ENCODE measurements around the gene PLXDC2. TPM values are rescaled to one million over a fixed set of nuclear protein-coding genes. Genes with fewer than 3 reads are reported as not detected.

The PLXDC2 gene
- total and polyA plus RNA-seq, 10 of the 15 experiments (the other 5 are each of a cell fraction or from before 2014, with no cell fraction given): 0.05 to 1.8 (median 0.14) TPM; not detected in 2

DNA sequence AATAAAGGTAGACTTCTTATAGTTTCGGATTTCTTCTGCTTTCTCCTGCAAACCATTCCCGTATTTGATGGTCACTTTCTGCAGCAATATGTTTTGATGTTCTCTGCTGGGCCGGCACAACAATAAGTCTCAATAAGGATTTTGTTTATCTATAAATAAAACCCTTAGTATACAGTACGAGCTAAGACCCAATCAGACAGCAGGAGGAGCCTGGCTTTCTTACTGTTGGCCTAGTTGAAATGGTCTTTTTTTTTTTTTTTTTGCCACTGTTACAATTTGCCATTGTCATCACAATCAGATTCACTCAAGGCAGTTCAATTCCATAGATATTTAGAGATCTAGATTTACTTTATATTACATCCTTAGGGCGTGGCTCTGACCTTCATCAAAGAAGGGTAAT lies 76.4 kb downstream of the PLXDC2 start (continued):
- TF ChIP-seq, protein P1, sequence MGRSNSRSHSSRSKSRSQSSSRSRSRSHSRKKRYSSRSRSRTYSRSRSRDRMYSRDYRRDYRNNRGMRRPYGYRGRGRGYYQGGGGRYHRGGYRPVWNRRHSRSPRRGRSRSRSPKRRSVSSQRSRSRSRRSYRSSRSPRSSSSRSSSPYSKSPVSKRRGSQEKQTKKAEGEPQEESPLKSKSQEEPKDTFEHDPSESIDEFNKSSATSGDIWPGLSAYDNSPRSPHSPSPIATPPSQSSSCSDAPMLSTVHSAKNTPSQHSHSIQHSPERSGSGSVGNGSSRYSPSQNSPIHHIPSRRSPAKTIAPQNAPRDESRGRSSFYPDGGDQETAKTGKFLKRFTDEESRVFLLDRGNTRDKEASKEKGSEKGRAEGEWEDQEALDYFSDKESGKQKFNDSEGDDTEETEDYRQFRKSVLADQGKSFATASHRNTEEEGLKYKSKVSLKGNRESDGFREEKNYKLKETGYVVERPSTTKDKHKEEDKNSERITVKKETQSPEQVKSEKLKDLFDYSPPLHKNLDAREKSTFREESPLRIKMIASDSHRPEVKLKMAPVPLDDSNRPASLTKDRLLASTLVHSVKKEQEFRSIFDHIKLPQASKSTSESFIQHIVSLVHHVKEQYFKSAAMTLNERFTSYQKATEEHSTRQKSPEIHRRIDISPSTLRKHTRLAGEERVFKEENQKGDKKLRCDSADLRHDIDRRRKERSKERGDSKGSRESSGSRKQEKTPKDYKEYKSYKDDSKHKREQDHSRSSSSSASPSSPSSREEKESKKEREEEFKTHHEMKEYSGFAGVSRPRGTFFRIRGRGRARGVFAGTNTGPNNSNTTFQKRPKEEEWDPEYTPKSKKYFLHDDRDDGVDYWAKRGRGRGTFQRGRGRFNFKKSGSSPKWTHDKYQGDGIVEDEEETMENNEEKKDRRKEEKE (IDR thresholded peaks at IDR 0.05): no peak
- no peak for TF ChIP-seq NFYB (IDR thresholded peaks at IDR 0.05; ENCODE audit: insufficient read depth, low read depth, low read length)
- no peak for TF ChIP-seq KDM1A (IDR thresholded peaks at IDR 0.05; ENCODE audit: borderline replicate concordance)
- no peak for TF ChIP-seq CHD1 (IDR thresholded peaks at IDR 0.05; ENCODE audit: low read depth, low read length)
- no peak for TF ChIP-seq ZNF622 (IDR thresholded peaks at IDR 0.05)
- TF ChIP-seq, protein P2, sequence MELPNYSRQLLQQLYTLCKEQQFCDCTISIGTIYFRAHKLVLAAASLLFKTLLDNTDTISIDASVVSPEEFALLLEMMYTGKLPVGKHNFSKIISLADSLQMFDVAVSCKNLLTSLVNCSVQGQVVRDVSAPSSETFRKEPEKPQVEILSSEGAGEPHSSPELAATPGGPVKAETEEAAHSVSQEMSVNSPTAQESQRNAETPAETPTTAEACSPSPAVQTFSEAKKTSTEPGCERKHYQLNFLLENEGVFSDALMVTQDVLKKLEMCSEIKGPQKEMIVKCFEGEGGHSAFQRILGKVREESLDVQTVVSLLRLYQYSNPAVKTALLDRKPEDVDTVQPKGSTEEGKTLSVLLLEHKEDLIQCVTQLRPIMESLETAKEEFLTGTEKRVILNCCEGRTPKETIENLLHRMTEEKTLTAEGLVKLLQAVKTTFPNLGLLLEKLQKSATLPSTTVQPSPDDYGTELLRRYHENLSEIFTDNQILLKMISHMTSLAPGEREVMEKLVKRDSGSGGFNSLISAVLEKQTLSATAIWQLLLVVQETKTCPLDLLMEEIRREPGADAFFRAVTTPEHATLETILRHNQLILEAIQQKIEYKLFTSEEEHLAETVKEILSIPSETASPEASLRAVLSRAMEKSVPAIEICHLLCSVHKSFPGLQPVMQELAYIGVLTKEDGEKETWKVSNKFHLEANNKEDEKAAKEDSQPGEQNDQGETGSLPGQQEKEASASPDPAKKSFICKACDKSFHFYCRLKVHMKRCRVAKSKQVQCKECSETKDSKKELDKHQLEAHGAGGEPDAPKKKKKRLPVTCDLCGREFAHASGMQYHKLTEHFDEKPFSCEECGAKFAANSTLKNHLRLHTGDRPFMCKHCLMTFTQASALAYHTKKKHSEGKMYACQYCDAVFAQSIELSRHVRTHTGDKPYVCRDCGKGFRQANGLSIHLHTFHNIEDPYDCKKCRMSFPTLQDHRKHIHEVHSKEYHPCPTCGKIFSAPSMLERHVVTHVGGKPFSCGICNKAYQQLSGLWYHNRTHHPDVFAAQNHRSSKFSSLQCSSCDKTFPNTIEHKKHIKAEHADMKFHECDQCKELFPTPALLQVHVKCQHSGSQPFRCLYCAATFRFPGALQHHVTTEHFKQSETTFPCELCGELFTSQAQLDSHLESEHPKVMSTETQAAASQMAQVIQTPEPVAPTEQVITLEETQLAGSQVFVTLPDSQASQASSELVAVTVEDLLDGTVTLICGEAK (IDR thresholded peaks at IDR 0.05; ENCODE audit: borderline replicate concordance): no peak
